HCT116 (cell line): ENCODE measurements around the gene SETD5. TPM values are rescaled to one million over a fixed set of nuclear protein-coding genes. Genes with fewer than 3 reads are reported as not detected.

Source experiments
- ATAC-seq: fragments of 200-7000 bp; cut with Tn5 transposase; 2 replicates; pipeline ENCODE4 v1.9.1; 2020; ENCODE audit warnings: mild to moderate bottlenecking, moderate library complexity
- BruUV-seq: library from RNA; stranded (reverse); fragments of 400-500 nt; replicated peaks from 2 replicates; lab custom pipeline; 2021; lab: Mats Ljungman, UMichigan
- CTCF ChIA-PET: fragments of 300-600 bp; sonication (Branson Sonifier 250); formaldehyde crosslinking; loops from one replicate; lab custom pipeline; 2021; ENCODE audit warnings: antibody characterized with exemption; lab: Charles Lee
- POLR2A ChIA-PET: fragments of 300-600, 350-600 bp; sonication (Branson Sonifier 250); formaldehyde crosslinking; loops from one replicate; lab custom pipeline; 2021; ENCODE audit warnings: antibody characterized with exemption; lab: Charles Lee
- RAD21 ChIA-PET, 2 experiments: fragments of 300-600 bp; sonication (Branson Sonifier 250); formaldehyde crosslinking; loops; one replicate each; lab custom pipeline; 2023; ENCODE audit warnings: low total read pairs in 2 of 2; ENCODE audit not compliant: uncharacterized antibody in 2 of 2, unreplicated experiment in 2 of 2, low non-redundant PET in 1 of 2; lab: Charles Lee
- DNase-seq: peaks from one replicate; pipeline ENCODE4 v3.0.0-alpha.2; 2010; ENCODE audit warnings: low read depth, low spot score
- H2AFZ ChIP-seq: fragments of 200-600 bp; shearing (Covaris generic), sonication (generic); 2 replicates; pipeline ENCODE4 v1.6.1; 2017; ENCODE audit warnings: low read depth, mixed run types, mixed read lengths, antibody characterized with exemption, low read length; ENCODE audit not compliant: poor library complexity, severe bottlenecking
- H3K27ac ChIP-seq: 2 replicates; pipeline ENCODE4 v1.5.1; 2012; ENCODE audit warnings: low read depth, low read length
- H3K27me3 ChIP-seq: fragments of 200-600 bp; sonication (generic); 2 replicates; pipeline ENCODE4 v1.6.1; 2016; ENCODE audit warnings: mixed run types, low read length, mixed read lengths; ENCODE audit not compliant: insufficient read depth
- H3K36me3 ChIP-seq, 2 experiments: fragments of 200-500 bp in 1 of 2; fragments of 200-600 bp in 1 of 2; sonication (Bioruptor generic) in 1 of 2; sonication (generic) in 1 of 2; 2 replicates each; pipeline versions ENCODE4 v1.5.1 to v1.6.1; 2014 to 2016; ENCODE audit warnings: low read length in 2 of 2, inconsistent platforms in 1 of 2, mixed read lengths in 1 of 2, mixed run types in 1 of 2; ENCODE audit not compliant: insufficient read depth in 2 of 2, control insufficient read depth in 1 of 2
- H3K4me1 ChIP-seq, 2 experiments: fragments of 200-600 bp in 1 of 2; sonication (generic) in 1 of 2; 2 replicates each; pipeline versions ENCODE4 v1.5.1 to v1.6.1; 2012 to 2017; ENCODE audit warnings: low read length in 2 of 2, inconsistent platforms in 1 of 2, mild to moderate bottlenecking in 1 of 2, mixed read lengths in 1 of 2, mixed run types in 1 of 2, moderate library complexity in 1 of 2; ENCODE audit not compliant: insufficient read depth in 2 of 2, control insufficient read depth in 1 of 2
- H3K4me2 ChIP-seq: fragments of 200-600 bp; sonication (generic); 2 replicates; pipeline ENCODE4 v1.6.1; 2017; ENCODE audit warnings: mixed run types, low read length, mixed read lengths
- H3K4me3 ChIP-seq, 2 experiments: fragments of 200-600 bp in 1 of 2; sonication (generic) in 1 of 2; replicated peaks in 1 of 2; 2 replicates each; pipeline ENCODE4 v1.5.1; 2011 to 2016; ENCODE audit warnings: low read length in 2 of 2, control low read depth in 1 of 2, low read depth in 1 of 2, mild to moderate bottlenecking in 1 of 2, mixed read lengths in 1 of 2, mixed run types in 1 of 2
- H3K79me2 ChIP-seq: fragments of 200-600 bp; sonication (generic); 2 replicates; pipeline ENCODE4 v1.6.1; 2017; ENCODE audit warnings: mild to moderate bottlenecking, mixed run types, low read length, moderate library complexity, mixed read lengths; ENCODE audit not compliant: insufficient read depth
- H3K9ac ChIP-seq: fragments of 200-600 bp; sonication (generic); 2 replicates; pipeline ENCODE4 v1.6.1; 2016; ENCODE audit warnings: low read length, mixed read lengths
- H3K9me2 ChIP-seq: fragments of 200-600 bp; sonication (generic), shearing (Covaris generic); 2 replicates; pipeline ENCODE4 v1.6.1; 2017; ENCODE audit warnings: mixed run types, mild to moderate bottlenecking, moderate library complexity; ENCODE audit not compliant: insufficient read depth
- H3K9me3 ChIP-seq, 2 experiments: fragments of 200-500 bp in 1 of 2; fragments of 200-600 bp in 1 of 2; sonication (Bioruptor generic) in 1 of 2; sonication (generic) in 1 of 2; 2 replicates each; pipeline ENCODE4 v1.6.1; 2014 to 2017; ENCODE audit warnings: low read length in 2 of 2, mixed read lengths in 2 of 2, inconsistent platforms in 1 of 2, low read depth in 1 of 2, mild to moderate bottlenecking in 1 of 2, mixed run types in 1 of 2, moderate library complexity in 1 of 2; ENCODE audit not compliant: control insufficient read depth in 1 of 2, insufficient read depth in 1 of 2
- H4K20me1 ChIP-seq: fragments of 200-600 bp; sonication (generic), shearing (Covaris generic); 2 replicates; pipeline ENCODE4 v1.6.1; 2017; ENCODE audit warnings: mixed run types, mild to moderate bottlenecking, moderate library complexity; ENCODE audit not compliant: insufficient read depth
- ATF3 ChIP-seq: IDR thresholded peaks from 2 replicates; pipeline ENCODE4 v1.6.1; 2012
- CBX3 ChIP-seq: IDR thresholded peaks from 2 replicates; pipeline ENCODE4 v1.6.1; 2012; ENCODE audit warnings: low read depth
- ELF1 ChIP-seq: IDR thresholded peaks from 2 replicates; pipeline ENCODE4 v1.6.1; 2012; ENCODE audit warnings: low read depth, borderline replicate concordance
- EZH2 ChIP-seq: fragments of 200-600 bp; sonication (generic); IDR thresholded peaks from 2 replicates; pipeline ENCODE4 v1.6.1; 2017; ENCODE audit warnings: antibody characterized with exemption, mixed run types
- FOSL1 ChIP-seq: IDR thresholded peaks from 2 replicates; pipeline ENCODE4 v1.6.1; 2012; ENCODE audit warnings: low read depth
- JUND ChIP-seq: IDR thresholded peaks from 2 replicates; pipeline ENCODE4 v1.6.1; 2012
- MAX ChIP-seq: IDR thresholded peaks from 2 replicates; pipeline ENCODE4 v1.6.1; 2012
- POLR2A ChIP-seq: IDR thresholded peaks from 2 replicates; pipeline ENCODE4 v1.7.0; 2011; ENCODE audit warnings: borderline replicate concordance; ENCODE audit not compliant: insufficient read depth, insufficient read length; ENCODE audit errors: extremely low read depth
- RAD21 ChIP-seq: IDR thresholded peaks from 2 replicates; pipeline ENCODE4 v1.6.1; 2012; ENCODE audit warnings: low read depth, mild to moderate bottlenecking
- REST ChIP-seq: IDR thresholded peaks from 2 replicates; pipeline ENCODE4 v1.6.1; 2012; ENCODE audit warnings: low read depth
- SP1 ChIP-seq: IDR thresholded peaks from 2 replicates; pipeline ENCODE4 v1.6.1; 2012; ENCODE audit warnings: low read depth
- SRF ChIP-seq: IDR thresholded peaks from 2 replicates; pipeline ENCODE4 v1.6.1; 2012; ENCODE audit warnings: low read depth
- YY1 ChIP-seq: IDR thresholded peaks from 2 replicates; pipeline ENCODE4 v1.6.1; 2011; ENCODE audit warnings: low read length, low read depth, moderate library complexity, mild to moderate bottlenecking; ENCODE audit not compliant: insufficient replicate concordance; ENCODE audit errors: extremely low read depth
- ZBTB33 ChIP-seq: IDR thresholded peaks from 2 replicates; pipeline ENCODE4 v1.6.1; 2011; ENCODE audit warnings: mild to moderate bottlenecking, low read length, moderate library complexity; ENCODE audit not compliant: insufficient replicate concordance; ENCODE audit errors: extremely low read depth
- ZFX ChIP-seq: fragments of 450-650 bp; IDR thresholded peaks from 2 replicates; pipeline ENCODE4 v1.6.1; 2017
- ZNF274 ChIP-seq: fragments of 200-500 bp; sonication (Bioruptor generic); IDR thresholded peaks from 2 replicates; pipeline ENCODE4 v1.6.1; 2014; ENCODE audit warnings: mild to moderate bottlenecking, low read depth, low read length, inconsistent platforms
- intact Hi-C: fragments of 100-400 bp; cut with micrococcal nuclease; formaldehyde crosslinking; loops from 2 replicates; pipeline ENCODE4 v1.10.0; 2022
- total RNA-seq: library from RNA; stranded (reverse); gene quantifications from one replicate; pipeline ENCODE4 v1.2.1, GENCODE V29; 2021; ENCODE audit not compliant: unreplicated experiment

SETD5 gene
- total RNA-seq, 1 experiment from 2014 or later, result 141 TPM

- intact Hi-C loops, result no loop called here
- peaks cover 15% of the 10 kb centered on the region for H4K20me1 ChIP-seq
These were observed 52.7 kb downstream of the SETD5 start for GRCh38 chr3:9450126-9450525.

GRCh38 chr3:9450991-9451390 is 53.6 kb downstream of the SETD5 start:
- DNase-seq (no peak), ATAC-seq (no peak)
- H3K4me1 ChIP-seq, result no peaks in the 10 kb centered on the region
- no peak overlapping the region for H3K4me2 ChIP-seq
- no peak overlapping the region for H3K4me3 ChIP-seq
- ChIA-PET POLR2A (no interaction called here), CTCF (no interaction called here), RAD21 (no interaction called here)
- H3K9ac ChIP-seq, result no peak overlapping the region
- intact Hi-C loops, result no loop called here
- peaks cover 63 to 71% of the 10 kb centered on the region in 2 experiments for H3K36me3 ChIP-seq
- no peaks in the 10 kb centered on the region for H3K9me3 ChIP-seq
- H3K27me3 ChIP-seq, result no peaks in the 10 kb centered on the region
- H3K9me2 ChIP-seq, result no peaks in the 10 kb centered on the region
- peaks cover 89% of the 10 kb centered on the region for H3K79me2 ChIP-seq
- no peak overlapping the region for H3K27ac ChIP-seq
- peaks cover 15% of the 10 kb centered on the region for H4K20me1 ChIP-seq
- no peak overlapping the region for H2AFZ ChIP-seq
- no TSS peak for BruUV-seq
- TF ChIP-seq ATF3 (no peak), POLR2A (no peak), ELF1 (no peak), FOSL1 (no peak), MAX (no peak), REST (no peak), CBX3 (no peak), ZFX (no peak), SP1 (no peak), ZBTB33 (no peak), JUND (no peak), RAD21 (no peak), YY1 (no peak), EZH2 (no peak)

More at GRCh38 chr3:9450126-9450525, 52.7 kb downstream of the SETD5 start:
- no peaks in the 10 kb centered on the region for H3K9me2 ChIP-seq
- H3K4me2 ChIP-seq, result no peak overlapping the region
- H3K79me2 ChIP-seq, result peaks cover 88% of the 10 kb centered on the region
- no peak overlapping the region for H2AFZ ChIP-seq
- H3K4me1 ChIP-seq, result no peaks in the 10 kb centered on the region
- ATAC-seq, result no peak
- H3K4me3 ChIP-seq, result no peak overlapping the region
- TF ChIP-seq SRF (no peak), ZNF274 (no peak), MAX (no peak)
- no peaks in the 10 kb centered on the region for H3K27me3 ChIP-seq
- CTCF ChIA-PET, result no interaction called here
- no peaks in the 10 kb centered on the region for H3K9me3 ChIP-seq
- no TSS peak for BruUV-seq
- no peak for DNase-seq
- H3K27ac ChIP-seq, result no peak overlapping the region
- POLR2A ChIA-PET, result no interaction called here
- H3K36me3 ChIP-seq, result peaks cover 62 to 68% of the 10 kb centered on the region in 2 experiments
- H3K9ac ChIP-seq, result no peak overlapping the region
- RAD21 ChIA-PET, result no interaction called here
